CD4-positive, alpha-beta T cell treated with Interleukin-15 for 1 hour (primary cell): ENCODE data around the gene TRMT13.
"Not testable (repeated sequence)": the region's sequence is repeated elsewhere in the genome, so short reads cannot be mapped to it uniquely, and the experiment has no call there.

Source experiments
- DNase-seq: peaks from one replicate; pipeline ENCODE4 v3.0.0-alpha.2; 2020

The TRMT13 gene

GRCh38 chr1:100164702-100165101 lies 31.7 kb downstream of the TRMT13 start:
- no peak for DNase-seq

GRCh38 chr1:100168051-100168450 lies 35.1 kb downstream of the TRMT13 start:
- DNase-seq: no peak

GRCh38 chr1:100177295-100178041 lies 44.5 kb downstream of the TRMT13 start:
- DNase-seq: no peak

- DNase-seq: no peak
These were observed 45.1 kb downstream of the TRMT13 start, which contains the start of gene LRRC39 for GRCh38 chr1:100178091-100178490. TSS of gene LRRC39 (minus strand) at chr1:100178256. CDS start at chr1:100168516, 9,740 bp downstream.

- no peak for DNase-seq
These were observed 50.4 kb downstream of the TRMT13 start for GRCh38 chr1:100183370-100183769.

GRCh38 chr1:100184536-100184935 lies 51.6 kb downstream of the TRMT13 start:
- DNase-seq: peak; percentile 18

GRCh38 chr1:100187912-100188311 lies 54.9 kb downstream of the TRMT13 start:
- DNase-seq: no peak

- no peak for DNase-seq
These were observed 55.7 kb downstream of the TRMT13 start for GRCh38 chr1:100188617-100189016.

- no peak for DNase-seq
These were observed 65.6 kb downstream of the TRMT13 start for GRCh38 chr1:100198596-100198995.

- DNase-seq: not testable (repeated sequence)
These were observed 67.1 kb downstream of the TRMT13 start for GRCh38 chr1:100200060-100200459.
